Heart left ventricle (tissue), 13 donors: ENCODE results near the gene S1PR2.

Experiments
- CTCF ChIP-seq, 12 donors: fragments of 200-600 bp; sonication (generic) in 4 of 12; IDR thresholded peaks; one replicate each; pipeline versions ENCODE4 v1.5.0 to v1.8.0; 2018 to 2022; ENCODE audit warnings: antibody characterized with exemption in 12 of 12, mild to moderate bottlenecking in 5 of 12
- POLR2A ChIP-seq, 2 donors: fragments of 450-650 bp; IDR thresholded peaks; one replicate each; pipeline ENCODE4 v1.6.1; 2017; ENCODE audit warnings: antibody characterized with exemption in 2 of 2, mild to moderate bottlenecking in 2 of 2, moderate library complexity in 2 of 2
- donor health status: ischemic (EF 13 %, LVEDD 7.1; RV severe dilation, severe dysfunction).
- donor health status: DM: no; HTN: yes; CAD: no.
- donor health status: DM: no; HTN: no; CAD: no.
- donor health status: ischemic (EF 25% LVEDD 6.9; RV normal size, moderate dysfunction).
- donor health status: ischemic (EF 25% LVEDD 5.7; RV mildly dilated, moderate dysfunction).
- donor health status: ischemic (EF 35%, LVEDD 5.7; RV mildly dilated, moderate dysfunction).
- donor health status: nonischemic (EF 11% LVEDD 7.7; RV severe dilation, severe dysfunction).
- donor health status: DM: yes; HTN: yes; CAD: no.
- donor health status: PGD.
- donor health status: ischemic (EF 29% LVEDD 5.4; RV normal size, mild dysfunction).
- donor health status: nonischemic (EF 23%, LVEDD 6.1; RV moderate dilation, normal function).

- TF ChIP-seq CTCF (IDR thresholded peaks at IDR 0.05) (no peak), POLR2A (IDR thresholded peaks at IDR 0.05) (no peak)
Measured at GRCh38 chr19:10220695-10221094, 10.4 kb downstream of the S1PR2 start.
